ENCODE measurements around the gene RAP1B.

RAP1B gene

GRCh38 chr12:68699486-68699885 is 88.8 kb downstream of the RAP1B start:
- in situ Hi-C loops (cut with HindIII; ENCODE audit: low pct_ligation_motif_present, low sequenced_read_pairs), result no loop called here
- no peak for TF ChIP-seq CTCF (IDR thresholded peaks at IDR 0.05; ENCODE audit: low read depth, low read length, missing control alignments)
- no peak overlapping the region for H3K27ac ChIP-seq
- no peak overlapping the region for H3K4me3 ChIP-seq (ENCODE audit: low read depth, low read length)
- DNase-seq, result no peak
- H3K27me3 ChIP-seq (replicated peaks), result no peaks in the 10 kb centered on the region
- H3K36me3 ChIP-seq (replicated peaks), result peaks cover 22% of the 10 kb centered on the region

Measured in brain microvascular endothelial cell (primary cell).